GM12874 (cell line): ENCODE results near the gene NOL9.

Experiments used
- TF ChIP-seq, protein P1 (sequence below): IDR thresholded peaks from 2 replicates; pipeline ENCODE4 v1.5.1; 2011; ENCODE audit warnings: low read depth, mild to moderate bottlenecking, control low read depth, low read length, moderate library complexity; ENCODE audit not compliant: insufficient read depth

The NOL9 gene

DNA sequence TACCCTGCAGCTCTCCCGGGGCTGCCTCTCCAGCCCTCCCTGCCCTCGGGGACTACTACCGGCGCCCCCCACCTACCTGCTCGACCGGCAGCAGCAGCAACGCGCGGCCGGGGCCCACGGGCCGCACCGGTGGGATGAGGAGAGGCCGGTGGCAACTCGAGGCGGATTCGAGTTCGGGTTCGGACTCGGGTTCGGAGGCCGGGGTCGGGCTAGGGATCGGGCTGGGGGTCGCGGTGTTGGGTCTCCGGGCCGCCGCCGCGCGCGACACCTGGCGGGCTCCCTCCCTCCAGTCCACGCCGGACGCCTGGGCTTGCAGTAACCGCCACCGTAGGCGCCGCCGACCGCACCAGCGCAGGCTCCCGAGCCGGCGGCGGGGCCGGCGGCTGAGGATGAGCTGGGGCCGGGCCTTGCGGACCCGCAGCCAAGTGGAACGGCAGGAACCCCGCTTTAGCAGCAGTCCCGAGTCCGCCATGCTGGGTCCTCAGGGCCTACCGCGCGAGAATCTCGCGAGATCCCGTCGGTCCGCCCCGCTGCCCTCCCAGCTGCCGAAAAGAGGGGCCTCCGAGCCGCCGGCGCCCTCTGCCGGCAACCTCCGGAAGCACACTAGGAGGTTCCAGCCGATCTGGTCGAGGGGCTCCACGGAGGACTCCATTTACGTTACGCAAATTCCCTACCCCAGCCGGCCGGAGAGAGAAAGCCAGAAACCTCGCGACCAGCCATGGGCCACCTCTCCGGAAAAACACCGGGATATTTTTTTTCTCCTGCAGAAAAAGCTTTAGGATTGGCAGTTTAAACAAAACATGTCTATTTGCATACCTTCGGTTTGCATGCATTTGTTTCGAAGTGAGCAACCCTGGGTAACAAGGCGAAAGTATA lies at the start of gene NOL9:
TSS of gene NOL9 (minus strand) at position 483 of the 876 bp plus-strand sequence. CDS start at position 472, 11 bp downstream.
- TF ChIP-seq, protein P1, sequence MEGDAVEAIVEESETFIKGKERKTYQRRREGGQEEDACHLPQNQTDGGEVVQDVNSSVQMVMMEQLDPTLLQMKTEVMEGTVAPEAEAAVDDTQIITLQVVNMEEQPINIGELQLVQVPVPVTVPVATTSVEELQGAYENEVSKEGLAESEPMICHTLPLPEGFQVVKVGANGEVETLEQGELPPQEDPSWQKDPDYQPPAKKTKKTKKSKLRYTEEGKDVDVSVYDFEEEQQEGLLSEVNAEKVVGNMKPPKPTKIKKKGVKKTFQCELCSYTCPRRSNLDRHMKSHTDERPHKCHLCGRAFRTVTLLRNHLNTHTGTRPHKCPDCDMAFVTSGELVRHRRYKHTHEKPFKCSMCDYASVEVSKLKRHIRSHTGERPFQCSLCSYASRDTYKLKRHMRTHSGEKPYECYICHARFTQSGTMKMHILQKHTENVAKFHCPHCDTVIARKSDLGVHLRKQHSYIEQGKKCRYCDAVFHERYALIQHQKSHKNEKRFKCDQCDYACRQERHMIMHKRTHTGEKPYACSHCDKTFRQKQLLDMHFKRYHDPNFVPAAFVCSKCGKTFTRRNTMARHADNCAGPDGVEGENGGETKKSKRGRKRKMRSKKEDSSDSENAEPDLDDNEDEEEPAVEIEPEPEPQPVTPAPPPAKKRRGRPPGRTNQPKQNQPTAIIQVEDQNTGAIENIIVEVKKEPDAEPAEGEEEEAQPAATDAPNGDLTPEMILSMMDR: peak; percentile 93

DNA sequence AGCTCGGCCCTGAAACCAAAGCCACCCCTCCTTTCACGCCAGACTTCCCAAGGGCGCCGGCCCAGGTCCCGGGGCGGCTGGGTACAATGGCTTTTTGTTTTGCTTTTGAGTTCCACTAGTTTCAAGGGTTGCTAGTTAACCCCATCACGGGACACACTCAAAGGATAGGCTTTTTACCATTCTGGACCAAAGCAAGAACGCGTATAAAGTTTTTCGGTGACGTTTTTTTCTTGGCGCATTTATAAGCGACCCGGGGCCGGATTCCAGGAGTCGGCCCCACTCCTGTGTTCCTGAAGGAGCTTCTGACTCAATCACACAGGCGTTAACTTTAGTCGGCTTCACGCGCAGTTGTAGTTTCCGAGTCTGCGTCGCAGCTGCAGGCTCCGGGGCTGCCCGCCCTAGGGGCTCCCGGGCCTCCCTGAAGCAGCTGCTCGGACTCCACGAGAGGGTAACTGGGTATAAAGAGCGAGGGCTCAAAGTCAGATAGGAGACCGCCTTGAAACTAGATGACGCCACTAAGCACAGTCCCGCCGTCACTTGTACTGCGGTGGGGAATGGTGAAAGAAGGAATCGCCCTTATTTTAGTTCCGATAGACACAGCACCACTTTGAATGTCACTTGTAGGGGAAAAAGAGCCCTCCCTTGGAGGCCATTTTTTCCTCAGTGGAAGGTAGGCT lies 49.1 kb upstream of the NOL9 start:
- TF ChIP-seq, protein P1: no peak

DNA sequence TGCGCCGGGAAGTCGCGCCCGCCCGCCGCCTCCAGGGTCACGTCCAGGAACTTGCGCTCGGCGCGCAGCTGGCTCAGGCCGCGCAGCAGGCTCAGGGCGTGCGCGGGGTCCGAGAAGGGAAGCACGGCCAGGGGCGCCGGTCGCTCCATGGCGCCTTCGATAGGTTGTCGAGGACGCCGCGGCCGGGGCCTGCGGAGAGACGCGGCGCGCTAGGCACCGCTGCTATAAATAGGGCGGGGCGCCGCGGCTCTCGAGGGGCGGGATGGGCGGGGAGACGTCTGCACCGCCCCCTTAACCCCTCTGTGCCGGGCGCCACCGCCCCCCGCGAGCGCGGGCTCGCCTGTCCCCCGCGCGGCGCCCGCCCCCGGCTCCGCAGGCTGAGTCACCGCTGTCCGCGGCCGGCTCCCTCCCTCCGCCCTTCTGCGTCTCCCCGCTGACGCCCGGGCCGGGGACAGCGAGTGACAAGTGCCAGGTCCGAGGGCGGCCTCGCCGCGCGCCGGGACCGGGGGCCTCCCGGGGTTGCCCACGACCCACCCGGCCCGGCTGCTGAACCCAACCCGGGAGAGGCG lies 48.4 kb upstream of the NOL9 start, which contains the start of gene KLHL21:
TSS of gene KLHL21 (minus strand) at position 201 of the 569 bp plus-strand sequence. CDS start at position 149, 52 bp downstream.
- TF ChIP-seq, protein P1: no peak

- TF ChIP-seq, protein P1: no peak
Observed at GRCh38 chr1:6601923-6602668, 47.8 kb upstream of the NOL9 start.

- TF ChIP-seq, protein P1: no peak
Observed at GRCh38 chr1:6601049-6601922, 47.0 kb upstream of the NOL9 start.

- TF ChIP-seq, protein P1: no peak
Observed at GRCh38 chr1:6600410-6601048, 46.2 kb upstream of the NOL9 start.
